ENCODE results near the gene ETV5.

The ETV5 gene

DNA sequence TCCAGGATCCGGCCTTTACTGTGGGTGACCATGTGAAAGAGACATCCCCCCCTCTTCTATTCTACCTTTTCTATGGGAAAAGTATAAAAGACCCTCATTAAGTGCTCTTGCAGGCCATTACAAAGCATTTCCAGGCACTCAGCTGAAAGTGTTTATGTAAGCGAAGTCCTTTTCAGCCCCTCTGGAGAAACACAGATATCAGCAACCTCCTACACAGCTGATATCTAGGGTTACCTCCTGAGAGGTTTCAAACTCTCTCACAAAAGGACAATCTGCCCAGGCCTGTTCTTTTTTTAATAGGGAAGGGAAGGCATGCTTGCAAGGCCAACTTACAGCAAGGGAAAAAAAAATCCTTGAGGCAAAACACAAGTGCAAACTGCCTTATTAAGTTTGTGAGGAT lies 12.6 kb downstream of the ETV5 start:
- Mint-ChIP-seq H3K4me1 (ENCODE audit: low read depth) (no peaks in the 10 kb centered on the region), H3K27me3 (ENCODE audit: low read depth) (peaks cover 87% of the 10 kb centered on the region), H3K27ac (no peak overlapping the region), H3K9me3 (no peaks in the 10 kb centered on the region), H3K36me3 (ENCODE audit: low read depth) (no peaks in the 10 kb centered on the region), H3K4me3 (no peak overlapping the region)
- no peak for DNase-seq (ENCODE audit: low spot score)

DNA sequence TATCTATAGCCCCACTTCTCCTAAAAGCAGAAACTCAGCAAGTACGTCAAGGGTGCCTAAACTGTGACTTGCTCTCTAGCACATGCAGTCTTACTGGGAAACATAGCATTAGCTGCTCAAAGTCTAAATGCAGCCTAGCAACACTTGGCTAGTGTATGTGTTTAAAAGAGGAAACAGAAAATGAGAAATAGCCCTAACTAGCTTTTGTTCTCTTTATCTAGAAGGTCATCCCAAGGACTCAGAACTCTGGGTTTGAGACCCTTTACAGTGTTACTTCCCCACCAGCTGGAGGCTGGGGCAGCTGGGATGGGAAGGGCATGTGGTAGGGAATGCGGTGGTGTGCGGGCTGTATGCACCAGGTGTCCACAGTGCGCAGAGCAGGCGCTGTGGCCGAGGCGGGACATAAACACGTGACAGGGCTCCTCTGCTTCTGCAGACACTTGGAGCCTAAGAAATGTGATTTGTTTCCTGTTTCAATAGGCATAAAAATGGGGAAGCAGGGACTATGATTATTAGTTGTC lies 13.3 kb downstream of the ETV5 start:
- DNase-seq (ENCODE audit: low spot score) = no peak
- no peaks in the 10 kb centered on the region for H3K9me3 Mint-ChIP-seq
- peaks cover 84% of the 10 kb centered on the region for H3K27me3 Mint-ChIP-seq (ENCODE audit: low read depth)
- no peak overlapping the region for H3K4me3 Mint-ChIP-seq
- no peaks in the 10 kb centered on the region for H3K4me1 Mint-ChIP-seq (ENCODE audit: low read depth)
- no peaks in the 10 kb centered on the region for H3K36me3 Mint-ChIP-seq (ENCODE audit: low read depth)
- no peak overlapping the region for H3K27ac Mint-ChIP-seq

DNA sequence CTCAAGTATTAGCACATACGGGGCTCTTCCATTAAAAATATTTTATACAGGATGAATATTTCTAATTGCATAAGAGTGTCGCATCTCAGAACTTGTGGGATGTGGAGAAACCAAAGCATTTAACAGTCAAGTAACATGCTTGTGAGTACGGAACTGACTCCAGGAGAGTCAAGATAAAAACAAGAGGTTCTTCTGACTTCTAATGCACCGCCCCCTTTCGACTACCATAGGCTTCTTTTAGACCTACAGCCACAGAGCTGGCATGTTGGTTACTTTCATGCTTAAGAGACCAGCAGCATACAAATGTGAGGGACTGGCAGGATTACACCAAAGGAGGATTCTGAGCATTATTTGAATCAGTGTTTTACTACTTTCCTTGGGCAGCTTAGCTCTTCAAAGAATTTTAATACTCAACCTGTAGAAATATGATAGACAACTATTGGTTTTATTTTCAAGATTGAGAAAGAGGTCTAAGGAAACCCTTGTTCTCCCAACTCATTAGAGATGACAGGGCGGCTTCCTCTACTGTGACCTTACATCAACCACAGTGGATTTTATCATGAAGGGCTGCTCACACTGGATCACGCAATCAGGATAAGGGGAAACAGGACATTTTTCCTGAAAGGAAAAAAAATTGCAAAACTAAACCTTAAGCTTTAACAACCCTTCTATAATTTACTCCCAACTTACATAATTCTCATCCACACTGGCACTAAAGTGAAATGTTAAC lies 14.0 kb downstream of the ETV5 start:
- H3K4me1 Mint-ChIP-seq (ENCODE audit: low read depth) = no peaks in the 10 kb centered on the region
- H3K4me3 Mint-ChIP-seq = no peak overlapping the region
- DNase-seq (ENCODE audit: low spot score) = no peak
- H3K27me3 Mint-ChIP-seq (ENCODE audit: low read depth) = peaks cover 84% of the 10 kb centered on the region
- H3K9me3 Mint-ChIP-seq = no peaks in the 10 kb centered on the region
- no peak overlapping the region for H3K27ac Mint-ChIP-seq
- no peaks in the 10 kb centered on the region for H3K36me3 Mint-ChIP-seq (ENCODE audit: low read depth)

DNA sequence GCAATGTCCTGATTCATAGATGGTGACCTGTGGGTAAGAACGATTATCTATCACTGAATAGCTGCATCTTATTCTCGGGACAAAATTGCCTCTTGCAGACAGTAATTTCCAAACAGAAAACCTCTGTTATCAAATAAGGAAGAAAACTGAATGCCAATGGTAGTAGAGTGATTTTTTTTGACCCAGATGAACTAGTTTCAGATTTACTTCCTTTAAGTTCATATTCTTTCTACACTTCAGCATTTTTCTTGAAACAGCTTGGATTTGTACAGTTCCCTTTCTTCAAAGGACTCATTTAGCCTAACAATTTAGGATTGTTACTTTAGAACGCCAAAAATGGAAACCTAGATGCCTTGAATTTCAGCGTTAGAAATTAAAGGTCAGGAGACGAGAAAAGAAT lies 14.6 kb downstream of the ETV5 start:
- Mint-ChIP-seq H3K27ac (no peak overlapping the region), H3K27me3 (ENCODE audit: low read depth) (peaks cover 83% of the 10 kb centered on the region), H3K9me3 (no peaks in the 10 kb centered on the region), H3K36me3 (ENCODE audit: low read depth) (no peaks in the 10 kb centered on the region), H3K4me3 (no peak overlapping the region), H3K4me1 (ENCODE audit: low read depth) (no peaks in the 10 kb centered on the region)
- no peak for DNase-seq (ENCODE audit: low spot score)

DNA sequence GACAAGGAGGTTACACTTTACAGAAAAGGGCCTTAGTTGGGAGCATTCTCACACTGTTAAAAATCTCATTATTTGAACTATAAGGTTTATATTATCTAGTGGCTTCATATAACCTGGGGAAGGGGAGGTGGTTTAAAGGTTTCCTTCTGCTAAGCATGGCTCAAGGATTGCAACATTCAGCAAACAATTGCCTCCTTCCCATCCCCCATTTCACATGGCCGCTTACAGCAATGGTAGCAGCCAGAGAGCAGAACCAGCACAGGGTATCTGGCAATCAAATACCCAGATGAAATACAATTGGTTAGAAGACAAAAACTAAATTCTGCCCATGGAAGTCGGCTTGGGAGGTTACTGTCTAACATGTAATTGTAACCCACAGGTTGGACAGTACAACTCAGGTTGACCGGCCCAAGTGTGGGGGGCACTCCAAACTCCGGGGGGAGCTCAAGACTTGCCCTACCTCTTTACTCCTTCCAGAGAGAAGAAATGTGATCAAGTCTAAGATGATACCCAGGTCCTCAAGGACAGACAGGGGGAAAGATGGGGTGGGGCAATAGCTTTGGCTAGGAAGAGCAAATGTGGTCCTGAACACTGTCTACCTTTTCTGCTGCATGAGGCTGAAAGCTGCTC lies 15.5 kb downstream of the ETV5 start:
- no peak overlapping the region for H3K4me3 Mint-ChIP-seq
- no peak overlapping the region for H3K27ac Mint-ChIP-seq
- peaks cover 84% of the 10 kb centered on the region for H3K27me3 Mint-ChIP-seq (ENCODE audit: low read depth)
- H3K4me1 Mint-ChIP-seq (ENCODE audit: low read depth) = no peaks in the 10 kb centered on the region
- no peaks in the 10 kb centered on the region for H3K9me3 Mint-ChIP-seq
- H3K36me3 Mint-ChIP-seq (ENCODE audit: low read depth) = no peaks in the 10 kb centered on the region
- no peak for DNase-seq (ENCODE audit: low spot score)

DNA sequence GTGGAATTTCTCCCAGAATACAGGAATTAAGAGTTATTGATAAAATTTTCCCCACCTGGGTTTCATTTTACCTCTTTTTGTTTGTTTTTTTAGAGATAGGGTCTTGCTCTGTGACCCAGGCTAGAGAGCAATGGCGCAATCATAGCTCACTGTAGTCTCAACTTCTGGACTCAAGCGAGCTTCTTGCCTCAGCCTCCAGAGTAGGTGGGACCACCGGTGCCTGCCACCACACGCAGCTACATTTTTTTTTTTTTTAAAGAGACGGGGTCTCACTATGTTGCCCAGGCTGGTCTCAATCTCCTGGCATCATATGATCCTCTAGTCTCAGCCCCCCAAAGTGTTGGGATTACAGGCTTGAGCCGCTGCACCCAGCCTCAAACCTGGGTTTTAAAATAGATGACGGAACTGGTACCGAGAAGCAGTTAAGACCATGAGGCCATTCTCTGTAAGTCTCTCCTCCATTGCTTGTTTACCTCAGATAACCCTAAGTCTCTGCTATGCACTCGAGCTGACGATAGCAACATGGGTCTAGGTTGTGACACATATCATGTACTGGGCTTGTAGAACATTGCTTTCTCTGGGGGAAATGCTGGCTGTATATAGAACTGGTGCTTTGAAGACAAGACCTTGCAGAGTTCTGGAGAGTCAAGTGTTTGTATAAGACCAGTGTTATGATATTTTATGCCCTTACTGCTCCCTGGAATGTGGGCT lies 16.4 kb downstream of the ETV5 start:
- no peak for DNase-seq (ENCODE audit: low spot score)
- H3K4me3 Mint-ChIP-seq = no peak overlapping the region
- no peaks in the 10 kb centered on the region for H3K9me3 Mint-ChIP-seq
- no peaks in the 10 kb centered on the region for H3K36me3 Mint-ChIP-seq (ENCODE audit: low read depth)
- no peaks in the 10 kb centered on the region for H3K4me1 Mint-ChIP-seq (ENCODE audit: low read depth)
- peaks cover 83% of the 10 kb centered on the region for H3K27me3 Mint-ChIP-seq (ENCODE audit: low read depth)
- H3K27ac Mint-ChIP-seq = no peak overlapping the region

DNA sequence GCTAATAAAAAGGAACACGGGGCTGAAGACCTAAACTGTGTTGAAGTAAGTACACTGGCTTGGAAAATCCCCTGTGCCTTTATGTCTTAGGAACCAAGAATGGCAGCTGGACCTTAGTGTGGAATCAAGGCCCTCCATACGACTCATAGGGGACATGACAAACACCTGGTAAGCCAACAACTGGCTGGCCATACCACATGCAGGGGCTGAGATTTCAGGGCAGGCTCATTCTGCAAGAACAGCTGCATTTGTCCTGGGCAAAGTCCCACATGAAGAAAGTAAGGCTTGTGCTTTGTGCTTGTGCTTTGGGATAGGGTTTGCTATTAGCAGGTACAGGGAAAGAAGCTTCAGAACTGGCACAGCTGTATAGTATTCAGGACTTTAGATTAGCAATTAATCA lies 18.0 kb downstream of the ETV5 start:
- H3K4me3 Mint-ChIP-seq = no peak overlapping the region
- H3K27ac Mint-ChIP-seq = no peak overlapping the region
- no peak for DNase-seq (ENCODE audit: low spot score)
- H3K4me1 Mint-ChIP-seq (ENCODE audit: low read depth) = no peaks in the 10 kb centered on the region
- H3K27me3 Mint-ChIP-seq (ENCODE audit: low read depth) = peaks cover 81% of the 10 kb centered on the region
- no peaks in the 10 kb centered on the region for H3K36me3 Mint-ChIP-seq (ENCODE audit: low read depth)
- H3K9me3 Mint-ChIP-seq = no peaks in the 10 kb centered on the region

DNA sequence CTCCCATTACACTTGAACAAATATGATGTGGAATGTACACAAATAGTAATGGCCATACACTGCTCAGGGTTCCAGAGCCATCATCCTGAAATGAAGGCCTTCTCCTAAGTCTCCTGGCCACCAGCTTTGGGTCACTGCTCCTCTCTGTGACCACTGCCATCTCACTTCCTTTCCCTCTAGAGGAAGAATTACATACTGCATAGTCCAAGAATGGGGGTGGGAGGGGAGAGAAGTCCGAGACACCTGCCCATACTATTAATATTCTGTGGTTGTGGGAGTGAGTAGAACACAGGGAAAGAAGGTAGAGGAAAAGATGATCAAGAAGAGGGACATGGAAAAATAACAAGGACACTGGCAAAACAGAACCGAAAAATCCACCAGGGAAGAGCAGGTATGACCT lies 20.6 kb downstream of the ETV5 start:
- DNase-seq (ENCODE audit: low spot score) = no peak
- H3K4me3 Mint-ChIP-seq = no peak overlapping the region
- no peaks in the 10 kb centered on the region for H3K4me1 Mint-ChIP-seq (ENCODE audit: low read depth)
- H3K36me3 Mint-ChIP-seq (ENCODE audit: low read depth) = no peaks in the 10 kb centered on the region
- H3K9me3 Mint-ChIP-seq = no peaks in the 10 kb centered on the region
- peaks cover 64% of the 10 kb centered on the region for H3K27me3 Mint-ChIP-seq (ENCODE audit: low read depth)
- H3K27ac Mint-ChIP-seq = no peak overlapping the region

DNA sequence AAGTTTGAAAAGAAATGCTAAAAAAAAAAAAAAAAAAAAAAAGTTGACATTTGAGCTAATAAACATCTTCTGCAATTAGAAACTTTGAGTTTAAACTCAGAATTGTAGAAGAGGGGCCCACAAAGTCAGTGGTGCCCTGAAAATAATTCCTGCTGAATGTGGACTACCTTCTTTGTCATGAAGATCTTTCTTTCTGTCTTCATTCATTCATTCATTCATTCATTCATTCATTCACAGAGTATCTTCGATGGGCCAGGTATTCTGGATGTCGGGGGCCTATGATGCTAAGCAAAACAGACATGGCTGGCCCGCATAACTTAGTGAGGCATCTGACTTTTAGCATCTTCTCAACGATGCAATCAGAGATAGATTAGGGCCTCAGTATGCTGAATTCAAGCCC lies 24.6 kb downstream of the ETV5 start:
- Mint-ChIP-seq H3K4me1 (ENCODE audit: low read depth) (no peaks in the 10 kb centered on the region), H3K9me3 (no peaks in the 10 kb centered on the region), H3K27me3 (ENCODE audit: low read depth) (peaks cover 57% of the 10 kb centered on the region), H3K27ac (no peak overlapping the region), H3K36me3 (ENCODE audit: low read depth) (no peaks in the 10 kb centered on the region), H3K4me3 (no peak overlapping the region)
- no peak for DNase-seq (ENCODE audit: low spot score)

DNA sequence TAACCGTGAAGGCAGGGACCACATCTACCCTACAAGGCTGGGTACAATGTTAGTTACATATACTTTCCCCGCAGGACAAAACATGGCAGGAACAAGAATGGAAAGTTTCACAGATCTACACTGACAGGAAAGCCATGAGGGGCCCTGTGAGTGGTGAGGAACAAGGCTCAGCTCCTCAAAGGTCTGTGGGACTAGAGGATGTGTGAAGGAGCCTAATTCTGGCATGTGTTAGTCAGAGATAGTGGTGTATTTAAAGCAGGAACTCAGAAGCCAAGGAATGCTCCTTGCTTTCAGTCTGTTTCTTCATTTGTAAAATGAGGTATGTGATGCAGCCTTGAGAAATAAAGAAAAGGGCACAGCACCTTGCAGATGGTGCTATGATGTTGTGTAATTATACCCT lies 25.1 kb downstream of the ETV5 start:
- Mint-ChIP-seq H3K27ac (no peak overlapping the region), H3K9me3 (no peaks in the 10 kb centered on the region), H3K36me3 (ENCODE audit: low read depth) (no peaks in the 10 kb centered on the region), H3K4me3 (no peak overlapping the region), H3K27me3 (ENCODE audit: low read depth) (peaks cover 58% of the 10 kb centered on the region), H3K4me1 (ENCODE audit: low read depth) (no peaks in the 10 kb centered on the region)
- no peak for DNase-seq (ENCODE audit: low spot score)

DNA sequence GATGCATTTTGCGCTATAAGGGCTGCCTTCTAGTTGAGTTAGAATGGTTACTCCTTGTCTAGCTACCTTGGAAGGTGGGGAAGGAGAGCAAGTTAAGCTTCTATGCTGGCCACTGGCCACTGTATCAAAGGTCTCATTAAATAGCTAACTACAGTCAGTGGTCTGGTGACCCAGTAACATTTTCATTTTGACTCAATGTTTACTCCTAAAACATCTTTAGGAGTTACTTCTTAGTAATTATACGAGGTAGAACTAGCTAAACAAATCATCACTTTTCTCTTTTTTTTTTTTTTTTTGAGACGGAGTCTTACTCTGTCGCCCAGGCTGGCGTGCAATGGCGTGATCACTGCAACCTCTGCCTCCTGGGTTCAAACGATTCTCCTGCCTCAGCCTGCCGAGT lies 26.7 kb downstream of the ETV5 start:
- peaks cover 52% of the 10 kb centered on the region for H3K27me3 Mint-ChIP-seq (ENCODE audit: low read depth)
- no peak overlapping the region for H3K27ac Mint-ChIP-seq
- H3K4me3 Mint-ChIP-seq = no peak overlapping the region
- H3K9me3 Mint-ChIP-seq = no peaks in the 10 kb centered on the region
- no peaks in the 10 kb centered on the region for H3K36me3 Mint-ChIP-seq (ENCODE audit: low read depth)
- H3K4me1 Mint-ChIP-seq (ENCODE audit: low read depth) = no peaks in the 10 kb centered on the region
- no peak for DNase-seq (ENCODE audit: low spot score)

DNA sequence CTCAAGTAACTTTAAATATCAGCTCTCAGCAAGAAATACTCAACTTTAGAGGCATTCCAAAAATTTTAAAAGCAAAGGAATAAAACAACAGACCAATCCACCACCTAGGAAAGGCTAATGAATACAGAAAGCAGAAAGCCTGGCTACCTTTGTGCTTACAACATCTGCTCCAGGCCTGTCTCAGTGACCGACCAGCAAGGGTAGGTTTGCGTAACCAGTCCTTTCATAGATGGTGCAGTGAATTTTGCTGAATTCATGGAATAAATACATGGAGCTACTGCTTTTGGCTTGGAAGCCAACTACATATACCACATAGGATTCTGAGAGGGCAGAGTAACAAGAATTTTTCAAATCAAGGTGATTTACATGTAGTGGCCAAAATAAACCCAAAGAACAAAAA lies 27.2 kb downstream of the ETV5 start:
- H3K4me1 Mint-ChIP-seq (ENCODE audit: low read depth) = no peaks in the 10 kb centered on the region
- no peaks in the 10 kb centered on the region for H3K9me3 Mint-ChIP-seq
- H3K4me3 Mint-ChIP-seq = no peak overlapping the region
- DNase-seq (ENCODE audit: low spot score) = no peak
- no peak overlapping the region for H3K27ac Mint-ChIP-seq
- H3K36me3 Mint-ChIP-seq (ENCODE audit: low read depth) = no peaks in the 10 kb centered on the region
- peaks cover 48% of the 10 kb centered on the region for H3K27me3 Mint-ChIP-seq (ENCODE audit: low read depth)

DNA sequence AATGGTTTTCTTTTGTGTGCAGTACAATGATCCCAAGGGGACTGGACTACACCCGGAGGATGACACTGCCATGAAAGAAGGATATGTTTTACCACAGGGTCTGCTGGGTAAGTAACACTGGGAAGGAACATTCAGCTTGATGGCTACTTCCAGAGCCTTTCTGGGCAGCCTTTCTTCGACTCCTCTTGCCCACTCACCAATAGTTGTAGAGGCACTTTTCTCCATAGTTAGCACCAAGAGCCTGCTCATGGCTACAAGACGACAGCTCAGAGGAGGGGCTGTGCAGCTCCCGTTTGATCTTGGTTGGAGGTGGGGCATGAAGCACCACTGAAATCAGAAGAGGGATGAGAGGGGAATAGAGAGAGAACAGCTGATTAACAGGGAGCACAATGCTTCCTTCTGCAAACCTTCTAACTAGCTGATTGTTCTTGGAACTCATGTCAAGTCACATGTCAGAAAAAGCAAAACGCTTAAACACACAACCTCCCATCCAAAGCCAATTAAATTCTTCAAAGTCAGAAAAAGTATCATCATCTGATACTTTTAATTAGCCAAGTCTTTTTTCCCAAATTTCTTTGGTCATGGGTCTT lies 27.9 kb downstream of the ETV5 start:
- peaks cover 47% of the 10 kb centered on the region for H3K27me3 Mint-ChIP-seq (ENCODE audit: low read depth)
- no peak overlapping the region for H3K4me3 Mint-ChIP-seq
- no peak for DNase-seq (ENCODE audit: low spot score)
- no peaks in the 10 kb centered on the region for H3K9me3 Mint-ChIP-seq
- H3K27ac Mint-ChIP-seq = no peak overlapping the region
- no peaks in the 10 kb centered on the region for H3K36me3 Mint-ChIP-seq (ENCODE audit: low read depth)
- H3K4me1 Mint-ChIP-seq (ENCODE audit: low read depth) = no peaks in the 10 kb centered on the region

DNA sequence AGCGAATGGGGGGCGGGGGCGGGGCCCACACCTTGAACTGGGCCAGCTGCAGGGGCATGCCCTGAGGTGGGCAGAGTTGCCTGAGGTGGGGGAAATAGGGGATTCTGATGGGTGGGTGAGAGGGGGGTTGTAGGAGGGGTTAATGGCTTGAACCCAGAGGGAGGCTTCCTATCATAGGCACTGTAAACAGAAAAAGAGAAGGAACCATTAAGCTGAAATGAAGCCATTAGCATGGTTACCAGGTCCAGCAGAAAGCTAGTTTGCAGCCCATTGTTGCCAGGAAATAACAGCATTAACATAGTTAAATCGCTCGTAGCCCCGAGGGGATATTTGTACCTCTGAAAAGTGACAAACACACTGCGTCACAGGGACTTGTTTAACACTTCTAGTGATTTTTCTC lies 29.0 kb downstream of the ETV5 start:
- no peak overlapping the region for H3K4me3 Mint-ChIP-seq
- peaks cover 54% of the 10 kb centered on the region for H3K27me3 Mint-ChIP-seq (ENCODE audit: low read depth)
- H3K4me1 Mint-ChIP-seq (ENCODE audit: low read depth) = no peaks in the 10 kb centered on the region
- H3K9me3 Mint-ChIP-seq = no peaks in the 10 kb centered on the region
- no peak for DNase-seq (ENCODE audit: low spot score)
- no peaks in the 10 kb centered on the region for H3K36me3 Mint-ChIP-seq (ENCODE audit: low read depth)
- no peak overlapping the region for H3K27ac Mint-ChIP-seq

Data from T-helper 2 cell treated with Interferon-gamma antibody and Interleukin-4, amounts not matched to agents 5 μg/mL and 100 μg/mL, for 36 hours (primary cell).